H9 (cell line): ENCODE data around the gene IVL. TPM values are rescaled to one million over a fixed set of nuclear protein-coding genes. Genes with fewer than 3 reads are reported as not detected.

Source experiments
- DNase-seq: peaks from one replicate; pipeline ENCODE4 v3.0.0-alpha.2; 2017
- H2AFZ ChIP-seq: one replicate; pipeline ENCODE4 v1.6.1; 2013; ENCODE audit warnings: mild to moderate bottlenecking, low read length, control low read depth, moderate library complexity
- H2AK5ac ChIP-seq: 2 replicates; pipeline ENCODE4 v1.6.1; 2013; ENCODE audit warnings: low read length, control low read depth, mixed read lengths; ENCODE audit not compliant: insufficient read length
- H2BK120ac ChIP-seq: one replicate; pipeline ENCODE4 v1.6.1; 2013; ENCODE audit warnings: low read depth, mild to moderate bottlenecking, low read length, control low read depth, inconsistent platforms; ENCODE audit not compliant: poor library complexity, severe bottlenecking
- H2BK12ac ChIP-seq: 2 replicates; pipeline ENCODE4 v1.6.1; 2013; ENCODE audit warnings: low read length, control low read depth, mixed read lengths, low read depth; ENCODE audit not compliant: insufficient read length
- H2BK15ac ChIP-seq: 2 replicates; pipeline ENCODE4 v1.6.1; 2013; ENCODE audit warnings: low read depth, low read length, control low read depth
- H2BK20ac ChIP-seq: one replicate; pipeline ENCODE4 v1.6.1; 2013; ENCODE audit warnings: low read depth, mild to moderate bottlenecking, low read length, control low read depth, inconsistent platforms; ENCODE audit not compliant: poor library complexity, severe bottlenecking
- H2BK5ac ChIP-seq: 2 replicates; pipeline ENCODE4 v1.6.1; 2013; ENCODE audit warnings: low read length, control low read depth, mixed read lengths; ENCODE audit not compliant: insufficient read length
- H3K14ac ChIP-seq: 2 replicates; pipeline ENCODE4 v1.6.1; 2013; ENCODE audit warnings: low read length, control low read depth; ENCODE audit not compliant: insufficient read depth
- H3K18ac ChIP-seq: 2 replicates; pipeline ENCODE4 v1.6.1; 2013; ENCODE audit warnings: low read depth, mild to moderate bottlenecking, mixed read lengths, low read length, control low read depth; ENCODE audit not compliant: insufficient read length
- H3K23ac ChIP-seq: 2 replicates; pipeline ENCODE4 v1.6.1; 2013; ENCODE audit warnings: low read length, control low read depth, mixed read lengths, low read depth; ENCODE audit not compliant: insufficient read length
- H3K23me2 ChIP-seq: 2 replicates; pipeline ENCODE4 v1.6.1; 2013; ENCODE audit warnings: low read depth, mild to moderate bottlenecking, mixed read lengths, low read length, control low read depth; ENCODE audit not compliant: insufficient read length, poor library complexity, severe bottlenecking
- H3K27ac ChIP-seq: 2 replicates; pipeline ENCODE4 v1.5.1; 2013; ENCODE audit warnings: low read length, control low read depth, mixed read lengths, low read depth; ENCODE audit not compliant: insufficient read length
- H3K27me3 ChIP-seq: 2 replicates; pipeline ENCODE4 v1.6.1; 2013; ENCODE audit warnings: low read length, control low read depth, inconsistent platforms; ENCODE audit not compliant: insufficient read depth
- H3K4ac ChIP-seq: 2 replicates; pipeline ENCODE4 v1.6.1; 2013; ENCODE audit warnings: low read depth, mild to moderate bottlenecking, control low read depth, inconsistent platforms, low read length, moderate library complexity
- H3K4me1 ChIP-seq: 2 replicates; pipeline ENCODE4 v1.6.1; 2013; ENCODE audit warnings: low read length, control low read depth, inconsistent platforms; ENCODE audit not compliant: insufficient read depth
- H3K4me2 ChIP-seq: 2 replicates; pipeline ENCODE4 v1.6.1; 2013; ENCODE audit warnings: low read length, control low read depth, mixed read lengths; ENCODE audit not compliant: insufficient read length, insufficient read depth
- H3K56ac ChIP-seq: 2 replicates; pipeline ENCODE4 v1.6.1; 2013; ENCODE audit warnings: low read depth, mild to moderate bottlenecking, mixed read lengths, low read length, control low read depth; ENCODE audit not compliant: insufficient read length
- H3K79me1 ChIP-seq: 2 replicates; pipeline ENCODE4 v1.6.1; 2013; ENCODE audit warnings: low read depth, mild to moderate bottlenecking, moderate library complexity, low read length, control low read depth, inconsistent platforms; ENCODE audit not compliant: insufficient read depth, poor library complexity, severe bottlenecking
- H3K79me2 ChIP-seq: 2 replicates; pipeline ENCODE4 v1.6.1; 2013; ENCODE audit warnings: low read length, control low read depth, inconsistent platforms; ENCODE audit not compliant: insufficient read depth
- H3K9ac ChIP-seq: 2 replicates; pipeline ENCODE4 v1.6.1; 2013; ENCODE audit warnings: low read length, control low read depth, mixed read lengths; ENCODE audit not compliant: insufficient read length; ENCODE audit errors: extremely low read depth
- H3K9me3 ChIP-seq: one replicate; pipeline ENCODE4 v1.6.1; 2013; ENCODE audit warnings: low read depth, low read length, inconsistent platforms; ENCODE audit not compliant: control insufficient read depth
- H3T11ph ChIP-seq: one replicate; pipeline ENCODE4 v1.6.1; 2013; ENCODE audit warnings: mild to moderate bottlenecking, low read length, control low read depth, inconsistent platforms
- H4K20me1 ChIP-seq: one replicate; pipeline ENCODE4 v1.6.1; 2013; ENCODE audit not compliant: control insufficient read depth, insufficient read length, insufficient read depth
- H4K5ac ChIP-seq: 2 replicates; pipeline ENCODE4 v1.6.1; 2013; ENCODE audit warnings: low read depth, mild to moderate bottlenecking, mixed read lengths, low read length, control low read depth; ENCODE audit not compliant: insufficient read length
- H4K8ac ChIP-seq: replicated peaks from 2 replicates; pipeline ENCODE4 v1.6.1; 2013; ENCODE audit warnings: low read length, control low read depth, mixed read lengths, low read depth; ENCODE audit not compliant: insufficient read length
- H4K91ac ChIP-seq: 2 replicates; pipeline ENCODE4 v1.6.1; 2013; ENCODE audit warnings: low read depth, mild to moderate bottlenecking, moderate library complexity, mixed read lengths, low read length, control low read depth; ENCODE audit not compliant: insufficient read length
- H3K27ac Mint-ChIP-seq, 3 experiments: 2 replicates in 2 of 3; 3 replicates in 1 of 3; pipeline ENCODE4 v1.8.0; 2020 to 2021; ENCODE audit warnings: mixed read lengths in 3 of 3, mild to moderate bottlenecking in 1 of 3, moderate library complexity in 1 of 3
- H3K27me3 Mint-ChIP-seq: 2 replicates; pipeline ENCODE4 v1.8.0; 2021; ENCODE audit warnings: low read depth, mild to moderate bottlenecking, moderate library complexity, mixed read lengths
- H3K36me3 Mint-ChIP-seq, 3 experiments: 2 replicates in 2 of 3; 3 replicates in 1 of 3; pipeline ENCODE4 v1.8.0; 2020 to 2021; ENCODE audit warnings: low read depth in 3 of 3, mixed read lengths in 3 of 3; ENCODE audit not compliant: insufficient read depth in 1 of 3
- H3K4me1 Mint-ChIP-seq, 2 experiments: 2 replicates each; pipeline ENCODE4 v1.8.0; 2020; ENCODE audit warnings: mixed read lengths in 2 of 2
- H3K4me3 Mint-ChIP-seq, 2 experiments: 2 replicates in 1 of 2; 3 replicates in 1 of 2; pipeline ENCODE4 v1.8.0; 2020 to 2021; ENCODE audit warnings: mild to moderate bottlenecking in 2 of 2, mixed read lengths in 2 of 2, moderate library complexity in 1 of 2
- H3K9me3 Mint-ChIP-seq, 2 experiments: 2 replicates in 1 of 2; 3 replicates in 1 of 2; pipeline ENCODE4 v1.8.0; 2020; ENCODE audit warnings: mild to moderate bottlenecking in 2 of 2, mixed read lengths in 2 of 2, moderate library complexity in 1 of 2
- CTCF ChIP-seq: fragments of 200-600 bp; sonication (generic); conservative IDR thresholded peaks from 3 replicates; pipeline ENCODE4 v1.8.0; 2021; ENCODE audit warnings: antibody characterized with exemption, mild to moderate bottlenecking
- WGBS: extraction: QIAGEN DNeasy Blood & Tissue Kit; methylation state at CpG from one replicate; pipeline ENCODE4 v1.1.7; 2013; ENCODE audit warnings: missing lambda C conversion rate, low lambda C conversion rate, mixed read lengths; ENCODE audit not compliant: insufficient read length; ENCODE audit errors: extremely low coverage; 5-methylcytosine and 5-hydroxymethylcytosine counted together
- total RNA-seq: library from RNA; stranded (reverse); gene quantifications from 2 replicates; pipeline ENCODE4 v1.2.1, GENCODE V29; 2021

Gene IVL
- total RNA-seq, 1 experiment from 2014 or later, result not detected

DNA sequence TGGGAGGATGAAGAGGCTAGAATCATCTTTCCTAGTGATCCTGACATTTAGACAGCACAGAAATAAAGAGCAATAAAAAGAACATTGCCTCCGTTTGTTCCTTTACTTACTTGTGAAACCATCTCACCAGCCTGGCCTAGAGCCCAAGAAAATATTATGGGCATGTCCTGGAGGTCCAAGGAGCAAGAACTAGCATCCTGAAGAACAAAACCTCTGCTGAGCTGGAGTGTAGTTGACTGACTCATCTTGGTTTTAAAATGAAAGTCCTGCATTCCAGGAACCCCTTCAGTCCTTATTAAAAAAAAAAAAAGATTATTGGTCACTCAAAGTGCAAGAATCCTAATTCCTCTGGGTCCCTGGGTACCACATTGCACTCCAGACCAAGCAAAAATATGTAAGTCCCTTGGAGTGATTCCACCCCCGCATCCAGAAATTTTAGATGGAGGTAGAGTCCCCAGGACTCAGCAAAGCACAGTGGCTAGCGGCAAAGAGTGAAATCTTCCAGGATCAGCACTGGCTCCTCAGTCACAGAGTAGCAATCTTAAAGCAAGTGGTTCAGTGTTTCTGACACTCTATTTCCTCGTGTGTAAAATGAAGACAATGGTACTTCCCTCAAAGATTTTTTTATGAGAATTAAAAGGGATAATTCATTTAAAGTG, 23.3 kb upstream of the IVL start:
- H3K79me1 ChIP-seq, result no peaks in the 10 kb centered on the region
- no peak overlapping the region for H4K8ac ChIP-seq
- no peaks in the 10 kb centered on the region for H3K4me1 ChIP-seq
- no peak overlapping the region for H2BK120ac ChIP-seq
- no peak overlapping the region for H2BK20ac ChIP-seq
- H3K4me3 Mint-ChIP-seq, result no peak overlapping the region
- peaks cover 84 to 85% of the 10 kb centered on the region in 2 experiments for H3K9me3 Mint-ChIP-seq
- no peak overlapping the region for H3K4me2 ChIP-seq
- H3K27ac Mint-ChIP-seq, result no peak overlapping the region
- peaks cover 2% of the 10 kb centered on the region for H3K27me3 Mint-ChIP-seq
- no peaks in the 10 kb centered on the region for H4K20me1 ChIP-seq
- no peak overlapping the region for H3K23ac ChIP-seq
- H2BK15ac ChIP-seq, result no peak overlapping the region
- H2BK12ac ChIP-seq, result no peak overlapping the region
- H2BK5ac ChIP-seq, result no peak overlapping the region
- H2AK5ac ChIP-seq, result no peak overlapping the region
- no peak overlapping the region for H3K14ac ChIP-seq
- H4K91ac ChIP-seq, result no peak overlapping the region
- H3K36me3 Mint-ChIP-seq, result peaks cover 0 to 18% (median 2%) of the 10 kb centered on the region in 3 experiments; a peak in 3 of 7 replicates
- H3T11ph ChIP-seq, result no peak overlapping the region
- no peak overlapping the region for H3K4ac ChIP-seq
- WGBS, result no CpG with 5 or more reads among the region's 4 CpGs
- H3K9ac ChIP-seq, result no peak overlapping the region
- no peak for TF ChIP-seq CTCF
- H3K23me2 ChIP-seq, result no peaks in the 10 kb centered on the region
- no peaks in the 10 kb centered on the region for H3K4me1 Mint-ChIP-seq
- H3K27me3 ChIP-seq, result no peaks in the 10 kb centered on the region
- no peak overlapping the region for H4K5ac ChIP-seq
- H2AFZ ChIP-seq, result no peak overlapping the region
- DNase-seq, result no peak
- no peak overlapping the region for H3K56ac ChIP-seq
- H3K18ac ChIP-seq, result no peak overlapping the region
- no peaks in the 10 kb centered on the region for H3K79me2 ChIP-seq
- H3K9me3 ChIP-seq, result no peaks in the 10 kb centered on the region
- H3K27ac ChIP-seq, result no peak overlapping the region
